ENCODE data around the gene HOXA4. TPM values are rescaled to one million over a fixed set of nuclear protein-coding genes. Genes with fewer than 3 reads are reported as not detected.

HOXA4 gene
- total and polyA plus RNA-seq, 10 of the 15 experiments (the other 5 are each of a cell fraction or from before 2014, with no cell fraction given), result 0.07 TPM; not detected in 9

- TF ChIP-seq FOXM1 (IDR thresholded peaks at IDR 0.05; ENCODE audit: low read depth, low read length) (no peak), HDAC6 (IDR thresholded peaks at IDR 0.05; ENCODE audit: unreplicated experiment) (no peak), SMARCA5 (IDR thresholded peaks at IDR 0.05) (peak; percentile 78; the same call in 1 of the 2 replicates), HDGF (IDR thresholded peaks at IDR 0.05) (no peak), NFIC (IDR thresholded peaks at IDR 0.05; ENCODE audit: low read depth, low read length) (no peak), MEF2B (IDR thresholded peaks at IDR 0.05; ENCODE audit: partially characterized antibody, poor library complexity, severe bottlenecking) (no peak), SUZ12 (IDR thresholded peaks at IDR 0.05; ENCODE audit: unreplicated experiment) (no peak), NRF1 (conservative IDR thresholded peaks at IDR 0.05; ENCODE audit: low read depth, low read length) (no peak), CREB1 (IDR thresholded peaks at IDR 0.05; ENCODE audit: low read depth) (no peak), WRNIP1 (IDR thresholded peaks at IDR 0.05; ENCODE audit: borderline replicate concordance, low read depth, low read length) (no peak), GATAD2B (conservative IDR thresholded peaks at IDR 0.05; ENCODE audit: low read depth) (no peak), NFYB (IDR thresholded peaks at IDR 0.05; ENCODE audit: insufficient read depth, low read depth, low read length) (no peak), E2F4 (IDR thresholded peaks at IDR 0.05; ENCODE audit: low read depth, low read length) (no peak), SKIL (IDR thresholded peaks at IDR 0.05; ENCODE audit: low read depth, poor library complexity, severe bottlenecking) (no peak), RCOR1 (conservative IDR thresholded peaks at IDR 0.05; ENCODE audit: low read depth, low read length) (no peak), LARP7 (IDR thresholded peaks at IDR 0.05) (peak; percentile 23; the same call in 1 of the 2 replicates), E2F8 (IDR thresholded peaks at IDR 0.05; ENCODE audit: low read depth, partially characterized antibody) (no peak), ZNF274 (IDR thresholded peaks at IDR 0.05; ENCODE audit: insufficient read depth, insufficient read length) (no peak), ZSCAN29 (IDR thresholded peaks at IDR 0.05) (no peak), ATF2 (IDR thresholded peaks at IDR 0.05; ENCODE audit: low read length) (no peak), FOXK2 (IDR thresholded peaks at IDR 0.05) (no peak), RELB (IDR thresholded peaks at IDR 0.05; ENCODE audit: low read depth) (peak; percentile 91), IKZF1 (conservative IDR thresholded peaks at IDR 0.05) (peak; percentile 61)
Observed at GRCh38 chr7:27160546-27161213, 30.1 kb upstream of the HOXA4 start (continued).
